ENCODE results near the gene ANKRD33B.

DNA sequence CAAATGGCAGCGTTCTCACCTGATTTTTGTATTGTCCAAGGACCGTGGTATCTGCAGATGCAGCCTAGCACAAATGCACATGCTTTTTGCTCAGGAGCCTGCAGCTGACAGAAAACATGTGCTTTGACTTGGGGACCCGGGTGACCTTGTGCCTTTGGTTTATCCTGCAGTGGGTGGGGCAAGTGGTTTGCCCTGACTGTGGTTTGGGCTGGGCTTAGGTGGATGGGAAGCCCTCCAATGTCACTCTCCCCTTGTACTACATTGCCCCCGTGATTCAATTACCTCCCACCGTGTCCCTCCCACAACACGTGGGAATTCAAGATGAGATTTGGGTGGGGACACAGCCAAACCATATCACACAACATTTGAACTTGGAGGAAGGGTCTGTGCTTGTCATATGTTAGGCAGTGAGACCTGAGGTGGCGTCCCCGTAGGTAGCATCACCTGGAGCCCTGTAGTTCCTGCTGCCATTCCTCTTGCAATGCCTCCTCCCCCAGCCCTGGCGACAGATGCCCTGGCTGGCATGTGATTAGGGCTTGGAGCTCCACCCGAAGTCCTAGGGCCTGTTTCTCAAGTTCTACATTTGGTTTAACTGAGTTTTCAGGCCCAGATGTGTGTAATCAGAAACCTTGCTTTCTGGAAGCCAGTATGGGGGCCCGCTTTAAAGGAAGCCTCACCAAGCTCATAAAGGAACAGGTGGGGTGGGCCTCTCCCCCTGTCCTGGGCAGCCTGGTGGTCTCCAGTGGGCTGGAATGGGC is 2.1 kb downstream of the ANKRD33B start:
- TF ChIP-seq, protein P1, sequence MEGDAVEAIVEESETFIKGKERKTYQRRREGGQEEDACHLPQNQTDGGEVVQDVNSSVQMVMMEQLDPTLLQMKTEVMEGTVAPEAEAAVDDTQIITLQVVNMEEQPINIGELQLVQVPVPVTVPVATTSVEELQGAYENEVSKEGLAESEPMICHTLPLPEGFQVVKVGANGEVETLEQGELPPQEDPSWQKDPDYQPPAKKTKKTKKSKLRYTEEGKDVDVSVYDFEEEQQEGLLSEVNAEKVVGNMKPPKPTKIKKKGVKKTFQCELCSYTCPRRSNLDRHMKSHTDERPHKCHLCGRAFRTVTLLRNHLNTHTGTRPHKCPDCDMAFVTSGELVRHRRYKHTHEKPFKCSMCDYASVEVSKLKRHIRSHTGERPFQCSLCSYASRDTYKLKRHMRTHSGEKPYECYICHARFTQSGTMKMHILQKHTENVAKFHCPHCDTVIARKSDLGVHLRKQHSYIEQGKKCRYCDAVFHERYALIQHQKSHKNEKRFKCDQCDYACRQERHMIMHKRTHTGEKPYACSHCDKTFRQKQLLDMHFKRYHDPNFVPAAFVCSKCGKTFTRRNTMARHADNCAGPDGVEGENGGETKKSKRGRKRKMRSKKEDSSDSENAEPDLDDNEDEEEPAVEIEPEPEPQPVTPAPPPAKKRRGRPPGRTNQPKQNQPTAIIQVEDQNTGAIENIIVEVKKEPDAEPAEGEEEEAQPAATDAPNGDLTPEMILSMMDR (IDR thresholded peaks at IDR 0.05), result no peak
- peak in 1 of 2 donors; percentile 8 for TF ChIP-seq POLR2A (IDR thresholded peaks at IDR 0.05)

Measured in tibial nerve (tissue), 3 donors.